SIG-M5 (cell line): ENCODE results near the gene KIF1B.
"Not testable (repeated sequence)": the region's sequence is repeated elsewhere in the genome, so short reads cannot be mapped to it uniquely, and the experiment has no call there.

Experiments
- DNase-seq: peaks from one replicate; lab custom pipeline; 2025; lab: John Stamatoyannopoulos, UW

KIF1B gene

DNA sequence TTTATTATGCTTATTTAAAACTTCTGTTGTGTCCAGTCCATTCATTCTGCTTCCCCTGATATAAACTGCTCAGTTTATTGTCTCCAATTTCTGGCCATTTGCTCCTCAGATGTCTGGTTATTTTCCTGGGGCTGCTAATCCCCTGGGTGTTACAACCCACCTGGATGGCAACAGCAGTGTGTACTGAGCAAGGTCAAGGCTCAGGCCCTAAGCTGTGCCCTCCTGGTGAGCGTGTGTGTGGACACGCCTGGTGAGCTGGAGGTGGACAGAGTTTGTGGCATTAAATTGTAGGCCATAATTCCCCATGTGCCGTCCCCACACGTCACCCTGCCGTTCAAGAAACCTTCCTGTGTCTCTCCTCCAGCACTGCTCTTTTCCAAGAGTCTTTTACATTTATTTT lies 18.1 kb upstream of the KIF1B start:
- no peak for DNase-seq

DNA sequence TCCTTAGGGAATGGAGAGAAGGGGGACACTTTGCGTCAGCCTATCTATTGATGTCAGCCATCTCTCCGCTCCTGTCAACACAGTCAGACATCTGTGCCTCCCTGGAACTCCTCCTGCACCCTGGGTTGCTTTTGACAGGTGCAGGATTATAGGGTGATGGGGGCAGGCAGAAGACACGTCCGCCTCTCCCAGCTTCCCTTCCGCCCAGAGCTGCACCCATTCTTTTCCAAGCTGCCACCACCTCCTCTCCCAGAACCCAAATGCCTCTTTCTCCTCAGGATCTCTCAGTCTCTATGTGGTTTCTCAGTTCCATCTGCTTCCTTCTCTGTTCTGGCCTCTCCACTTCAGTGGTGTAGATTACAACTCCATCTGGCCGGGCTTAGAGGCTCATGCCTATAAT lies 17.1 kb upstream of the KIF1B start:
- DNase-seq = no peak

DNA sequence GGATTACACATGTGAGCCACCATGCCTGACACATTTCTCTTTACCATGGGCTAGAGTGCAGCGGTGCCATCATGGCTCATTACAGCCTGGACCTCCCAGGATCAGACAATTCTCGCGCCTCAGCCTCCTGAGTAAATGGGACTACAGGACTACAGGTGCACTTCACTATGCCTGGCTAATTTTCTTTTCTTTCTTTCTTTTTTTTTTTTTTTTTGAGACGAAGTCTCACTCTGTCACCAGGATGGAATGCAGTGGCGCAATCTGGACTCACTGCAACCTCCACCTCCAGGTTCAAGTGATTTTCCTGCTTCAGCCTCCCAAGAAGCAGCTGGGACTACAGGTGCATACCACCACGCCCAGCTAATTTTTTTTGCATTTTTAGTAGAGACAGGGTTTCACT lies 14.8 kb upstream of the KIF1B start:
- DNase-seq = no peak

DNA sequence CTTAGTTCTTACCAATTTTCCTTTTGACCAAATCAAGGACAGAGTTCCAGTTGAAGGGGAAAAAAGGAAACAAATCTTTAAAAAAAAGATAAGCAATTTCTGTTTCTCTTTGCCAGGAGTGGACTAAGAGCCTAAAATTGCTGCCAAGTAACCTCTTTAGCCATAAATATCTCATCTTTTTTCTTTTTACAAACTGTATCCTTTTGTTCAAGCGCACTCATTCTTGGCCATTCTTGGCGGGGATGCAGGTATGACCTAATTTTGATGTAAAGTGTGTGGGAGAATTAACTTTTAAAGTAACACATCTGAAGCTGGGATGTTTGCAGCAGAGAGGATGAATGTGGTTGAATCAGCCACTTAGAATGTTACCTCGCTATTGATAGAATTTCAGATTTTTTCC lies 13.4 kb upstream of the KIF1B start:
- no peak for DNase-seq

DNA sequence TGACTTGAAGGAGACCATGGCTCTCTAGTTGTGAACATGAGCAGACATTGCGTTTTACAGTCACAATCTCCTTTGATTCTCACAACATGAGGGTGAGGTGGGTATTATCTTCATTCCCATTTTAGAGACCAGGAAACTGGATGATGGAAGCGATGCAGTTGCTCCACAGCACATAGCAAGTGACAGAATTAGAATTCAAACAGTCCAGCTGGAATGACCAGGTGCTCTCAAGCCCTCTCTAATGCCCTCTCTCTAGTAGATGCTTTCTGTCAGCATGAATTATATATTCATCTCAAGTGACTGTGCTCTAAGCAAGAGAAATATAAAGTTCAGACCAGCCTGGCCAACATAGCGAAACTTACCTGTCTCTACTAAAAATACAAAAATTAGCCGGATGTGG lies 9.8 kb upstream of the KIF1B start:
- DNase-seq = no peak

DNA sequence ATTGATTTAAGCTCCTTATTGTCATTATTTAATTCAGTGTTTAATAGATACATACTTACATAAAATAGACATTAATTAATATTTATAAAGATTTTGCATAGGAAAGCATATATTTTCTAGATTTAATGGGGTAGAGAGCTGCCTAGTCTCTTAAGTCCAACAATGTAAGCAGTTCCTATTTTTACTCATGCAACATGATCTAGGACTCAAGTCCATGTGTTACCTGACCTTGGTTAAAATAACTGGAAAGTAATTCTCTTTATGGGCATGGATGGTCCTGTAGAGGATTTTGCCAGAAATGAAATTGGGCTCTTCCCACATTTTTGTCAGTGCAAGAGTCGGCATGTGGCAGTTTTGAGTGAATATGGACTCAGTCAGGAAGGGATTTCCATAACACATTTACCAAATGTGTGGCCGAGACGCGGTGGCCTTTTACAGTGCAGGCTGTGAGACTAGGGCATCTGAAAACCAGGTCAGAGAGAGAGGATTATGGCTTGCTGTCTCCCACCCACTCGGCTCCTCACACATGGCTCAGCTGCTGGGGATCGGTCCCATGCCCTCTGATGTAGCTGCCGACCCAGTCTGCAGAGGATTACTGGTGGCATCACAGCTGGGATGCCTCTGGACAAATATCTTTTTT lies 6.2 kb upstream of the KIF1B start:
- no peak for DNase-seq

DNA sequence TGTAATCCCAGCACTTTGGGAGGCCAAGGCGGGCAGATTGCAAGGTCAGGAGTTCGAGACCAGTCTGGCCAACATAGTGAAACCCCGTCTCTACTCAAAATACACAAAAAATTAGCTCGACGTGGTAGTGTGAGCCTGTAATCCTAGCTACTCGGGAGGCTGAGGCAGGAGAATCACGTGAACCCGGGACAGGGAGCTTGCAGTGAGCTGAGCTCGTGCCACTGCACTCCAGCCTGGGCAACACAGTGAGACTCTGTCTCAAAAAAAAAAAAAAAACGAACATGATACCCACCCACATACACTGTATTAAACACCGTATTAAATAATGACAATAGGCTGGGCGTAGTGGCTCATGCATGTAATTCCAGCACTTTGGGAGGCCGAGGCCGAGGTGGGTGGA lies 5.2 kb upstream of the KIF1B start:
- not testable (repeated sequence) for DNase-seq

DNA sequence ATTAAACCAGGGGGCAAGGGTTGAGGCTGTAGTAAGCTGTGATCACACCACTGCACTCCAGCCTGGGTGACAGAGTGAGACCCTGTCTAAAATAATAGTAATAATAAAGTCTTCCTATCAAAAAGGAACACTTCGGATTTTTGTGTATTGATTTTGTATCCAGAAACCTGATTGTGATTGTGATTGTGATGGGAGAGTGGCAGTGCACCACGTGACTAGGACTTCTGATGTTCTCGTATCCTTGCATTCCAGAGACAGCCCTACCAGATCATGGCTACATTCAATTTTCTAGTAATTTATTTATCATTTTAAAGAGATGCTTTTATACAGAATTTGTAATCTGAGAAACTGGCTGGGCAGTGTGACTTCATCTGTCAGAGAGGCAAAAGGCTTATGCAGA lies 2.6 kb upstream of the KIF1B start:
- no peak for DNase-seq

DNA sequence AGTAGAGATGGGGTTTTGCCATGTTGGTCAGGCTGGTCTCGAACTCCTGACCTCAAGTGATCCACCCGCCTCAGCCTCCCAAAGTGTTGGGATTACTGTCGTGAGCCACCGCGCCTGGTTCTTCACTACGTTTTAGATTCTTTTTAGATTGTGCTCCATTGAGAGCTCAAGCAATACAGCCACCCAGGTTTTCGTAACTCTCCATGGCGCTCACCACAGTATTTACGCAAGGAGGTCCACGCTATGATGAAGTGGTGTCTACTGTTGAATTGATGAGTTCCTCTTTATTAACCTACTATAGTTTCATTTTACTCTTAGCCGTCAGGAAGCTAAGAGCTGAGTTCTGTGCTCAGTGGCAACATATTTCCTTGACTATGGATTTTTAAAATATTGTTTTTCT lies 1.8 kb upstream of the KIF1B start:
- DNase-seq = peak; percentile 63

DNA sequence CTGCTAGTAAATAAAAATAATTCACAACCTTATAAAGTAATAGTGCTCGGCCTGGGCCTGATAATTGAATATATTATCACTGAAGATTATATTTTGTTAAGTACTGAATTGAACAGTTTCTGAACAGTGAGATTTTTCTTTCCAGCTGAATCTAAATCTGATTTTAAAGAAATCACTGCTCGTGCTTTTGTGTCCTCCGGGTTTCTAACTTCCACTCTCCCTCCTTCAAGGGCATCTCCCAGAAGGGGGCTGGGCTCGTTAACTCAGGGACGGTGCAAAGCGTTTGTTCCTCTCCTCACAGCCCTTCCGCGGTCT lies 823 bp upstream of the KIF1B start:
- DNase-seq = no peak

DNA sequence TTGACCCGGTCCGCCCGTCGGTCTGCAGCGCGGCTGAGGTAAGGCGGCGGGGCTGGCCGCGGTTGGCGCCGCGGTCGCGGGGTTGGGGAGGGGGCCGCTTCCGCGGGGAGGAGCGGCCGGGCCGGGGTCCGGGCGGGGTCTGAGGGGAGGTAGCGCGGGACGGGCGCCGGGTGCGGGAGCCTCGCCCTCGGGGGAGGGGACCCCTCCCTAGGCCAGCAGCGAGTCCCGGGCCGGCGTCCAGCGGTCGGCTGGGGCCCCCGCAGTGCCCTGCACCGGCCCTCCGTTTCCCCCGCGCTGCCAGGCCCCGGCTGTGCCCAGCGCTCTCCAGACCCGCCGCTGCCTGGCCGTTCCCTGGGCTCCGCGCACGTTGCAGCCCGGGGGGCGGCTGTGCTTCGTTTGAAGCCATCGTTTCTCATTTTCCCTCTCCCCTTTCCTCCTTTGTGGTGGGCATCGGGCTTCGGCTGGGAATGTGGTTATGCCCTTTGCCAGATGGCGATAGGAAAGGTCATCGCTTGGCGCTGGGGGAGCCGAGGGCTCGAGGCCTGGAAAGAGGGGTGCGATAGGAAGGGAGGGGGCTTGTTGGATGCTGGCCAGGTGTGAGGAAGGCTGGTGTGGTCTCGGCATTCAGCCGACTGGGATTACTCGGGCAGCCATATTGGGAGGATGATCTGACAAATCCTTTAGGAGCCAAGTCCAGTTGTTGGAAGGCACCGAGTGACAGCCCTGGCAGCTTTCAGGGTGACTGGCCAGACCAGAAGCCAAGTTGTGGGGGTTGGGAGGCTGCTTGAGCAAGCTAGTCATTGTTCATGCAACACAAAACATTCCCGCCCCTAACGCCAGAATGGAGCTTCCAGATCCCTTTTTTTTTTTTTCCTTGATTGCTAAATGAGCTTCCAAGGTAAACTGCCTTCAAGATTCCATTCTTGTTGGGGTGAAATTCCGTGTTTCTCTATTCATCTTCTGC lies 753 bp downstream of the KIF1B start:
- DNase-seq = no peak

DNA sequence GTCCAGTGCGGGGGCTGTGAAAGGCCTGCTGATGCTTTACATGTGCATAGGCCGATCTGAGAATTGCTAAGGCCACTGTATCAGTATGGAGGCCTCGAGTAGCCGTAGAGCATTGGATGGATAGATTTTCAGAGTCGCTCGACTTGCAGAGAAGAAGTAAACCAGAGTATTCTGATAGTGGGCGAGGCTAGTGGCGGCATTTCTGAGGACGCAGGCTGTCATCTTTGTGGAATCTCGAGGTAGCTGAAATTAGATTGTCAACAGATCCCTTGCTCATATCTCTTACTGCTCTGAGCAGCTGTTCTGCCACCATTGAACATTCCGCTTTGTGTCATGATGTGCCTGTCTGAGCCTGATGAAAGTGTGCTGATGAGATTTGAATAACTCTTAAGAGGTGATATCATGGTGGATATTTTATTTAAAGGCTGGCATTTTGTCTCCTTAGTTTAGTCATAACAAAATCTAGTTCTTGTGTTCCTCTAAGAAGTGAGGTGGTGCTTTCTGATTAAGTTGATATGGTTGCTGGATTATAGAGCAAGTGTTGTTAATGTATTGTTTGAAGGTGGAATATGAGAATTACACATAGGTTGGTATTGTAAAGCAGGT lies 1.5 kb downstream of the KIF1B start:
- no peak for DNase-seq

DNA sequence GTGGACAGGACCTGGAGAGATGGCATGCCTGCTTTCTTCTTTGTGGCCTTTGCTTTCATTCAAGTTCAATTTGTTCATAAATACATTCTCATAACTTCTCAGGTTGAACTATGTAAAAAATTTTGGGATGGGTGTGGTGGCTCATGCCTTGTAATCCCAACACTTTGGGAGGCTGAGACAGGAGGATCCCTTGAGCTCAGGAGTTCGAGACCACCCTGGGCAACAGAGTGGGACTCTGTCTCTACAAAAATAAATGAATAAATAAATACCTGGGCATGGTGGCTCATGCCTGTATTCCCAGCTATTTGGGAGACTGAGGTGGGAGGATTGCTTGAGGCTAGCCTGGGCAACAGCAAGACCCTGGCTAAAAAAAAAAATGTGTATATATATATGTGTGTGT lies 2.1 kb downstream of the KIF1B start:
- DNase-seq = no peak

DNA sequence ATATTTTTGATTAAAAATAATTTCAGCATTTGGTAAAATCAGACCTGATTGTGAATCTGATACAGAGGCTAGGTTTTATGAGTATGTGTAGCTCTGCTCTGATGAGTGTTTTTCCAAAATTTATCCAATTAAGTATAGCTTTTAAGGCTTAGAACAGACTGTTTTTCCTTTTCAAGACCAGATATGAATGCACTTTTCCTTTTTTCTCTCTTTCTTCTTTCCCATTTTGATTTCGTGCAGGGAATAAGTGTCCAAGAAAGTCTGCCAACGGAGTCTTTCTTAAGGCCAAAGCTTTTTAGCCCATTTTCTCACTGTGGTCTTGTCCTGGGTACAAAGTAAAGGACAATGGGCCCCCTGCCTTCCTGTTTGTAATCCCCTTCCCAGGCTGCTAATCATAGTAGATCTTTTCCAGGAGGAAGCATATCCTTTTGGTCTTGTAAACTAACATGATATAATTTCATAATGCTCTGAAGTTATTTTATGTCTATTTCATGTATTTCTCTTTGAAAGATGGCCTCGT lies 2.9 kb downstream of the KIF1B start:
- DNase-seq = no peak

DNA sequence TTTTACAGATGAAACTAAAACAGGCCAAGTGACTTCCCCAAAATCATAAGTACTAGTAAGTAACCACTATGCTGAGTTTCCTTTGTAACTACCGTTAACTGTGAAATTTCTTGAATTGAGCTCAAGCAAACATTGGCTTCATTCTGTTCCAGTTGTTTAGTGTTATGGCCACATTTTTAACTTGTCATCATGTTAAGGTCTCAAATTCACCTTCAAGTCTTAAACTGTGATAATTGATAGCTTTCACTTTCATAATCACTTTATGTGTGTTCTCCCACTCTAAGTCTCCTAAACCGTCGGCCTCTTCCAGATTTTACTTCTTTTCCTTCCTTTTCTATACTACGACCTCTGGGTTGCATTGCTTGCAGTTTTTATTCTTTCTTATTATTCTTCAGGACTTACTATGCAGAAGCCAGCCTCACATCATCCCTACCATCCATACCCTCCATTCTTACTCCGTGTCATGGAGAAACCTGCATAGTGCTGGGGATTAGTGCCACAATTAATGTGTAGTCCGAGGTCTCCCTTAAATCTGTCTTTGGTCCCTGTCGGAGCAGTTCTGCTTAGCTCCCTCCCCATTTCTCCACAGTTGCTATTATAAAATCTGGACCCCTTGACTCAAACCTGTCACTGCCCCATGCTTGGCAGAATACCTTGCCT lies 5.8 kb downstream of the KIF1B start:
- DNase-seq = no peak

DNA sequence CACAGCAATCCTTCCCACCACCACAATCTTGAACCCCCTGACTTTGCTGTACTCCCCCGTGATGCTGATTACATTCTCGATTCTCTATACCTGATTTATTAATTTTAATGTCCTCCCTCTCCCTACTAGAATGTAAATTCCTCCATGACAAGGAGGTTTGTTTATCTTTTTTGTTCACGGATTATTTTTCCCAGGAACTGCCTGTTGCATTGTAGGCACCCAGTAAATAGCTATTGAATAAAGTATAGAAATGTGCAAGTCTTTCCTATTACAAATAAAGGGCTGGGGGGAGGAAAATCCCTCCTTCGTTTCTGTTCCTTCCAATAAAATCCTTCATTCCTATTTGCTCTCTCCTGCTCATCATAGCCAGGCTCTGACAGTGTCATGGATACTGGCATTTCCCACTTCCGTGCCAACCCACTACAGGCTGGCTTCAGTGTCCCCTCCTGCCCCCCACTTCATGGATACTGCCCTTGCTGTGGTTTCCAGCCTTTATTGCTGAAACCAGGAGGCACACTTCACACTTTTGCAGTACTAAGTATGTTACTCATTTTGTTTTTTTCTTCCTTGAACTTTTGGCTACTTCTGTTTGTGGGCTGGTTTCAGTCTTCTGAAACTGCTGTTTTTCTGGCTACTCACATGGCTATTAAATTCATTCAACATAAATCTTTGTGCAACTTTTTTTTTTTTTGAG lies 7.5 kb downstream of the KIF1B start:
- DNase-seq = no peak

DNA sequence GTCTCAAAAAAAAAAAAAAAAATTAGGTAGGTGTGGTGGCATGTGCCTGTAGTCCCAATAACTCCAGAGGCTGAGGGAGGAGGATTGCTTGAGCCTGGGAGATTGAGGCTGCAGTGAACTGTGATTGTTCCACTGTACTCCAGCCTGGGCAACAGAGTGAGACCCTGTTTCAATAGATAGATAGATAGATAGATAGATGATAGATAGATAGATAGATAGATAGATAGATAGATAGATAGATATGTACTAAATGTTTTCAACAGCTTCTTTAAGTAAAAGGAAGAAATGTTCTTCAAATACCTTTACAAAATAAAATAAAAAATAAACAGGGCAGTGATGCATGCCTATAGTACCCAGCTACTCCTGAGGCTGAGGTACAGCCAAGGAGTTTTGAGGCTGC lies 9.8 kb downstream of the KIF1B start:
- DNase-seq = no peak

DNA sequence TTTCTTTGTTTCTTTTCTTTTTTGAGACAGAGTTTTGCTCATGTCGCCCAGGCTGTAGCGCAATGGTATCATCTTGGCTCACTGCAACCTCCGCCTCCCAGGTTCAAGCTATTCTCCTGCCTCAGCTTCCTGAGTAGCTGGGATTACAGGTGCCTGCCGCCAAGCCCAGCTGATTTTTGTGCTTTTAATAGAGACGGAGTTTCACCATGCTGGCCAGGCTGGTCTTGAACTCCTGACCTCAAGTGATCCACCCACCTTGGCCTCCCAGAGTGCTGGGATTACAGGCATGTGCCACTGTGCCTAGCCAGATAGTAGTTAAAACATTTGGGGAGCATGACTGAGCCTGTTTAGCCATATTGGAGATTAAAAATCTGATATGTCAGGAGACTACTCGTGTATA lies 10.3 kb downstream of the KIF1B start:
- DNase-seq = not testable (repeated sequence)

DNA sequence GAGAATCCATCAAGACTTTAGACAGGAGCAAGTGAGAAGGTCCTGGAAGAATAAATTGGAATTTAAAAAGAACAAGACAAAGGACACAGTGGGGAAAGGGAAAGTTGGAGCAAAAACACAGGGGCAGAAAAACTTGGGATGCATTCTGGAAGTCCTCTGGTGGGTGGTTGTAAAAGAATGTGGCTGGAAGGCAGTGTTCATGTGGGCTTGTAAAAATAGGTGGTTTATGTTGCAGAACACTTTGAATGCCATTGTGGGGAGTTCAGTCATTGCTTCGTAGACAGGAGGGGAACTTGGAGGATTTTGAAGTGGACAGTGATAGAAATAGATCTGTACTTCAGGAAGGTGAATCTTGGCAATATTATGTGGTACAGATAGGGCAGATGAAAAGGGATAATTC lies 15.2 kb downstream of the KIF1B start:
- DNase-seq = no peak

DNA sequence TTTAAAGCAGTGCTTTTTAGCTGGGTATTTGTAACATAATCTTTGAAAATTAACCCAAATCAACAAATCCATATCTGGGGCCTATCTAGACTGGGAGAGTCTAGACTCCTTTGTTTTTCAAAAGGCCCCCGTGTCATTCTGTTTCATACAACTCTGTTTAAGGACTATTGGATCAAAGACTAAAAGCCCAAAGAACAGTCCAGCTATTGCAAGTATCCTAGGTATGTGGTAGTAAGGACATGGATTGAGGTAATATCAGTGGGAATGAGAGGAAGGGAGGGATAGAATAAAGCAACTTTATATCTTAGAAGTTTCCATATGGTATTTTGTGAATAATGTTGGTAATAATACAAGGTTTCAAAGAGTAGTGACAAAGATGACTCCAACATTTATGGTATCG lies 18.2 kb downstream of the KIF1B start:
- DNase-seq = no peak

DNA sequence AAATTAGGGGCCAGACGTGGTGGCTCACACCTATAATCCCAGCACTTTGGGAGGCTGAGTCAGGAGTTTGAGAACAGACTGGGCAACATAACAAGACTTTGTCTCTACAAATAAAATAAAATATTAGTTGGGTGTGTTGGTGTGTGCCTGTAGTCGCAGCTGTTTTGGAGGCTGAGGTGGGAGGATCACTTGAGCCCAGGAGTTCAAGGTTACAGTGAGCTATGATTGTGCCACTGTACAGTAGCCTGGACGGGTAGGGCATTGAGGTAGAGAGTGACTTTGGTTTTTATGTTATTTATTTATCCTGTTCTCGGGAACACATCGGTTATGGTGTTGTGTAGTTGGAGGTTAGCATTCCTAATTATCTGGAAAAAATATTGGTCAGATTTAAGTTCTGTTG lies 19.5 kb downstream of the KIF1B start:
- DNase-seq = no peak

DNA sequence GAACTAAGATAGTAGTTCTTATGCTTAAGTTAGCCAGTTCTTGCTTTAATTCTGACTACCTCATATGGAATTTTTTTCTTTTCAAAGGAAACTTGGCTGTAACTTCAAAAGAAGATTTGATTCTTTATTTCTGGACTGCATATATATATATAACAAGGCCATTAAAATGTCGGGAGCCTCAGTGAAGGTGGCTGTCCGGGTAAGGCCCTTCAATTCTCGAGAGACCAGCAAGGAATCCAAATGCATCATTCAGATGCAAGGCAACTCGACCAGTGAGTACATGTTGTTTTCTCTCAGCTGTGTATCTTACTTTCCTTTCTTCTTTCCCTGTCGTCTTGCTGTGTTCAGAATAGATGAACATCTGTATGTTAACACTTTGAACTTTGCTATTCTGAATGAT lies 21.8 kb downstream of the KIF1B start:
- DNase-seq = no peak
